ENCODE measurements around the gene NUCB2. TPM values are rescaled to one million over a fixed set of nuclear protein-coding genes. Genes with fewer than 3 reads are reported as not detected.
A peak's percentile ranks its signal among the peaks of the same experiment; 100 is the strongest.

NUCB2 gene
- total and polyA plus RNA-seq, 12 donors, result 78.8 to 175 (median 106) TPM

DNA sequence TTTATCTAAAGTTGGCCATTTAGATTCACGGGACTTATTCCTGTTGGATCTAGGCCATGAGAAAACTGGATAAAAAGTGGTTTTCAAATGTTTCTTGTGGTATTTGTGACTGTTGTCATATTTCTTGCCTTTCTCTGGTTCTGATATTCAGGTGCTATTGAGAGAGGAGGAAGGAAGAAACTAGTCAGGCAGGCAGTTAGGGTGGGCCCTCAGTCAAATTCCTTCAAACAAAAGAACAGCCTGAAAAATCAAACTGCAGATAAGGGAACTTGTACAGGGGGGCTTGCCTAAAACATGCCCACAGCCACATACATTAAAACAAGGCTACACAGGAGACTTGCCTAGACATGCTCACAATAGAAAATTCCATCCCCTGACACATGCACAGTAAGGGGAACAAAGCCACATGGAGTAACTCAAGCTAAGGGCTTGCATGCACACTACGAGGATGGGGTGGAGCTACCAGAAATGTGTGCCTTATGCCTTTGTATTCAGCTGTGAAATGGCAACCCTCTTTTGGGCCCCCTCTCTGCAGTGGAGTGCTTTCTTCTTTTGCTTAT is 93.2 kb downstream of the NUCB2 start:
- Histone ChIP-seq H3K27ac (no peak overlapping the region), H3K27me3 (no peaks in the 10 kb centered on the region), H3K9me3 (peaks cover 0 to 73% (median 45%) of the 10 kb centered on the region in 11 donors), H3K4me3 (no peak overlapping the region), H3K36me3 (peaks cover 0 to 74% (median 27%) of the 10 kb centered on the region in 9 donors), H3K4me1 (peaks cover 0 to 4% (median 0%) of the 10 kb centered on the region in 9 donors)
- TF ChIP-seq, protein P1, sequence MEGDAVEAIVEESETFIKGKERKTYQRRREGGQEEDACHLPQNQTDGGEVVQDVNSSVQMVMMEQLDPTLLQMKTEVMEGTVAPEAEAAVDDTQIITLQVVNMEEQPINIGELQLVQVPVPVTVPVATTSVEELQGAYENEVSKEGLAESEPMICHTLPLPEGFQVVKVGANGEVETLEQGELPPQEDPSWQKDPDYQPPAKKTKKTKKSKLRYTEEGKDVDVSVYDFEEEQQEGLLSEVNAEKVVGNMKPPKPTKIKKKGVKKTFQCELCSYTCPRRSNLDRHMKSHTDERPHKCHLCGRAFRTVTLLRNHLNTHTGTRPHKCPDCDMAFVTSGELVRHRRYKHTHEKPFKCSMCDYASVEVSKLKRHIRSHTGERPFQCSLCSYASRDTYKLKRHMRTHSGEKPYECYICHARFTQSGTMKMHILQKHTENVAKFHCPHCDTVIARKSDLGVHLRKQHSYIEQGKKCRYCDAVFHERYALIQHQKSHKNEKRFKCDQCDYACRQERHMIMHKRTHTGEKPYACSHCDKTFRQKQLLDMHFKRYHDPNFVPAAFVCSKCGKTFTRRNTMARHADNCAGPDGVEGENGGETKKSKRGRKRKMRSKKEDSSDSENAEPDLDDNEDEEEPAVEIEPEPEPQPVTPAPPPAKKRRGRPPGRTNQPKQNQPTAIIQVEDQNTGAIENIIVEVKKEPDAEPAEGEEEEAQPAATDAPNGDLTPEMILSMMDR (IDR thresholded peaks at IDR 0.05), result no peak
- WGBS, 2 donors, result 86 to 90% methylated on average over 2 of the region's 2 CpGs
- ATAC-seq (no peak), DNase-seq (no peak)
- intact Hi-C loops (cut with DNase I), result no loop called here

DNA sequence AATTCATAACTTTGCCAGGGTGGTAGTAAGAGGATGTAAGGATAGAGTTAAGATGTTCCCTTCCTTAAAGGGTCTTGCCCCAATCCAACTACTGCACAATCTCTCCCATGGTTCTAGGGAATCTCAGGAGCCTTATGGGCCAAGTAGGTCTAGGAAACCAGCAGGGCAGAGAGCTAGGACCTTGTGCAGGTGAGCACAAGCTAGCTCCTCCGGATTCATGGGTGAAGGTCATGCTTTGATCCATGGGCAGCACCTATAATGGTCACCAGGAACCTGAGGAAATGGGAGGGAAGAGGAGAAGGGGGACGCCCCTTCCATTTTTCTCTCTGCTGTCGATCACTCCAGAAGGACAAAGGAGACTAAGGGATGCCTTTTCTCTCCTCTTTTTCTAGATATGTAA is 95.1 kb downstream of the NUCB2 start:
- DNase-seq (no peak), ATAC-seq (no peak)
- intact Hi-C loops (cut with DNase I), result no loop called here
- Histone ChIP-seq H3K4me3 (no peak overlapping the region), H3K9me3 (peaks cover 0 to 76% (median 45%) of the 10 kb centered on the region in 11 donors), H3K4me1 (peaks cover 0 to 5% (median 0%) of the 10 kb centered on the region in 9 donors), H3K27me3 (no peaks in the 10 kb centered on the region), H3K27ac (no peak overlapping the region), H3K36me3 (peaks cover 0 to 74% (median 27%) of the 10 kb centered on the region in 9 donors)
- WGBS, 2 donors, result 54 to 58% methylated on average over 3 of the region's 3 CpGs
- TF ChIP-seq, protein P1 (IDR thresholded peaks at IDR 0.05), result no peak

DNA sequence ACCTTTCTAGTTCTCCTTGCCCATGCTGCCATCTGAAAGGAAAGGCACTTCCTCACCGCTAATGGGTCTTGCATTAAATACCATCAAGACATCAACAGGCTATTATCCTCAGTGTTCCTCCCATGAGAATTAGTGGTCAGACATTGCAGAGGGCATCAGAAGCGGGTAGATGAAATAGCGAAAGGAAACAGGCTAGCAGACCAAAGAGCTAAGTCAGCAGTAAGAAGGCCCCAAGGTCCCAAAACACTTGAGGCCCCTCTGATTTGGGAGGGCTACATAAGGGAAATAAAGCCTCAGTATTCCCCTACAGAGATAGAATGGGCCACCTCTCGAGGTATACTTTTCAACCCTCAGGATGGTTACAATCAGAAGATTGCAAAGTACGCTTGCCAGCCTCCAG is 99.0 kb downstream of the NUCB2 start:
- intact Hi-C loops (cut with DNase I), result no loop called here
- WGBS, 2 donors, result 85 to 95% methylated on average over 5 of the region's 5 CpGs

DNA sequence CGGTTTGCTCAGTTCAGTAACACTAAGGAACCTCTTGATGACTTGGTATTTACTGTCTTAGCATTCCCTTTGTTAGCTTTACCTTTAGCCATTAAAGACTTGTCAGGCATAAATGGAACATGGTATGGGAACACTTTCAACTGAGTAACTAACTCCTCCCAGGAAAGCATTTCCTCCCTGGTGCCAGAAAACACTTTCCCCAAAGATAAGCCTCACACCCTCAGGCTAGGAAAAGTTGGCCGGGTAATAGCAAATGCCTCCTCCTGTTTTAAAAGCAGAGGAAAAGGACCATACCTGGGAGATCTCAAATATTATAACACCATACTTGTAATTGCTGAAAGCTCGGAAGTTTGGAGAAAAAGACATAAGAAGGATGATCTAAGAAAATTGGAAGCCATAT is 100.0 kb downstream of the NUCB2 start:
- Histone ChIP-seq H3K36me3 (peaks cover 0 to 35% (median 19%) of the 10 kb centered on the region in 9 donors), H3K4me1 (peaks cover 0 to 9% (median 0%) of the 10 kb centered on the region in 9 donors), H3K4me3 (no peak overlapping the region), H3K27me3 (no peaks in the 10 kb centered on the region), H3K27ac (no peak overlapping the region), H3K9me3 (peaks cover 0 to 44% (median 21%) of the 10 kb centered on the region in 11 donors)
- ATAC-seq, result peak in 4 of 8 donors; percentile 40 to 72 (median 52)
- no peak for DNase-seq
- 61 to 62% methylated on average over 3 of the region's 3 CpGs for WGBS, 2 donors
- intact Hi-C loops (cut with DNase I), result no loop called here
- TF ChIP-seq, protein P1 (IDR thresholded peaks at IDR 0.05), result no peak

More for the DNA sequence above, 99.0 kb downstream of the NUCB2 start:
- Histone ChIP-seq H3K36me3 (peaks cover 0 to 44% (median 20%) of the 10 kb centered on the region in 9 donors), H3K4me1 (peaks cover 0 to 9% (median 0%) of the 10 kb centered on the region in 9 donors), H3K27me3 (no peaks in the 10 kb centered on the region), H3K9me3 (peaks cover 0 to 53% (median 31%) of the 10 kb centered on the region in 11 donors), H3K4me3 (no peak overlapping the region), H3K27ac (no peak overlapping the region)
- DNase-seq (no peak), ATAC-seq (no peak)
- TF ChIP-seq, protein P1 (IDR thresholded peaks at IDR 0.05), result no peak

Measured in heart right ventricle (tissue), 16 donors.